ENCODE measurements around the gene UNC79.
A peak's percentile ranks its signal among the peaks of the same experiment; 100 is the strongest.

UNC79 gene

GRCh38 chr14:93713726-93714405, 283.1 kb downstream of the UNC79 start:
- peak; percentile 19 for DNase-seq (ENCODE audit: low spot score)
- TF ChIP-seq, protein P1, sequence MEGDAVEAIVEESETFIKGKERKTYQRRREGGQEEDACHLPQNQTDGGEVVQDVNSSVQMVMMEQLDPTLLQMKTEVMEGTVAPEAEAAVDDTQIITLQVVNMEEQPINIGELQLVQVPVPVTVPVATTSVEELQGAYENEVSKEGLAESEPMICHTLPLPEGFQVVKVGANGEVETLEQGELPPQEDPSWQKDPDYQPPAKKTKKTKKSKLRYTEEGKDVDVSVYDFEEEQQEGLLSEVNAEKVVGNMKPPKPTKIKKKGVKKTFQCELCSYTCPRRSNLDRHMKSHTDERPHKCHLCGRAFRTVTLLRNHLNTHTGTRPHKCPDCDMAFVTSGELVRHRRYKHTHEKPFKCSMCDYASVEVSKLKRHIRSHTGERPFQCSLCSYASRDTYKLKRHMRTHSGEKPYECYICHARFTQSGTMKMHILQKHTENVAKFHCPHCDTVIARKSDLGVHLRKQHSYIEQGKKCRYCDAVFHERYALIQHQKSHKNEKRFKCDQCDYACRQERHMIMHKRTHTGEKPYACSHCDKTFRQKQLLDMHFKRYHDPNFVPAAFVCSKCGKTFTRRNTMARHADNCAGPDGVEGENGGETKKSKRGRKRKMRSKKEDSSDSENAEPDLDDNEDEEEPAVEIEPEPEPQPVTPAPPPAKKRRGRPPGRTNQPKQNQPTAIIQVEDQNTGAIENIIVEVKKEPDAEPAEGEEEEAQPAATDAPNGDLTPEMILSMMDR (IDR thresholded peaks at IDR 0.05; ENCODE audit: borderline replicate concordance, control extremely low read depth, extremely low read depth, insufficient read depth, missing control alignments) = no peak
- in situ Hi-C loops (cut with MboI; ENCODE audit: low sequenced_read_pairs, unreplicated experiment) = no loop called here

GRCh38 chr14:93714605-93715004, 283.9 kb downstream of the UNC79 start:
- no peak for DNase-seq (ENCODE audit: low spot score)
- TF ChIP-seq, protein P1 (IDR thresholded peaks at IDR 0.05; ENCODE audit: borderline replicate concordance, control extremely low read depth, extremely low read depth, insufficient read depth, missing control alignments) = no peak
- in situ Hi-C loops (cut with MboI; ENCODE audit: low sequenced_read_pairs, unreplicated experiment) = no loop called here

DNA sequence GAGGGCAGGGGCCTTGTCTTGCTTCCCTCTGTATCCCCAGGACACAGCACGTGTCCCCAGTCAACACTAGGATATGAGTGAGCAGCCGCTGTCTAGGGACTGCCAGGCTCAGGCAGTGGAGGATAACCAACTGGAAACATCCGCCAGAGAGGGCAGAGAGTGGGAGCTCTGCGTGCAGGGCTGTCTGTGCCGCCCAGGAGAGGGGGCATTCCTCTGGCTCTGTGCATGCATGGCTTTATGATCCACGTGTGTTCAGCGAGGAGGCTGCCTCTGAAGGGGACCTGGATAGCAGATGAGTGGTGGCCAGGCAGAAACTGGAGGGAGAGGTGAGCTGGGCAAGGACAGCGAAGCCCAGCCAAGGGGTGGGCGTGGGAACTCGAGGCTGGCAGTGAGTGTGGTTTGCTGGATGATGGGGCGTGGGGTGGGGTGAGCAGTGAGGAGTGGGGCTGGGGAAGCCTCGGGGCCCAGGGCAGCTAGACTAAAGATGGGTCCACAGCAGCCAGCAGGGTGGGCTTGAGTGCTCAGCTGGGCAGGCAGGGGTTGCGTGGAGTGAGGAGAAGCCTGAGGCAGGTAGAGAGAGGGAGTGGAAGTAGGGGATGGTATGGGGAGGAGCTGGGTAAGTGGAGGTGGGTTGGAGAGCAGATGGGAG, 284.7 kb downstream of the UNC79 start:
- in situ Hi-C loops (cut with MboI; ENCODE audit: low sequenced_read_pairs, unreplicated experiment) = no loop called here
- DNase-seq (ENCODE audit: low spot score) = peak; percentile 23
- TF ChIP-seq, protein P1 (IDR thresholded peaks at IDR 0.05; ENCODE audit: borderline replicate concordance, control extremely low read depth, extremely low read depth, insufficient read depth, missing control alignments) = no peak

DNA sequence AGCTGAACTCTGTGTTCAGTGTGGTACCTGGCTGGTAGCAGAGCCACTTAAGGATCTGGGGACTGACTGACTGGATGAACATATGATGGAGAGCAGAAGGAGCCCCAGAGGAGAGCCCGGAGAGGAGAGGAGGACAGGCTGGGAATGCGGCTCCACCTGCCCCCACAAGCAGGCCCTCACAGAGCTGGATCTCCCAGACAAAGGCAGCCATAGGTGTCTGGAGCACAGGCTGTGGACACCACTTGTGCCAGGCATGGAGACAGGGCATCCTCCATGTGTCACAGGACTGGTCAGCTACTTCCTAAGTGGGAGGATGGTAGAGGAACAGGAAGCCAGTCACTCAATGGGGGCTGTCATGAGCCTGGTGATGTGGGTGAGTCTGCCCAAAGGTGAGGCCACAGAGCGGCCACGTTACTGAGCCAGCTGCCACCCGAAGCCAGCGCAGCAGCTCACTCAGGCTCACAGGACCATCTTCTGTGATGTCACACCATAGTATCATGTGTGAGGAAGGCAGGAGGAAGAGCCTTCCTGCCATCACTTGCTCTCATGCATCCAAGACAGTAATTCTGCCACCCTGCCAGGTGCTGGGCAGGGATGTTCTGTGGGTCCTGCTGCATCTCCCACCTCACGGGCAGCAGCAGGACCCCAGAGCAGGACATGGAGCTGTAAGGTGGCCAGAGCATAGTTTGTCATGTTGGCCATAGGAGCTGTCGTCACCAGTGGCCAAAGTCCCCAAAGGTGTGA, 285.4 kb downstream of the UNC79 start:
- in situ Hi-C loops (cut with MboI; ENCODE audit: low sequenced_read_pairs, unreplicated experiment) = no loop called here
- DNase-seq (ENCODE audit: low spot score) = peak; percentile 29

DNA sequence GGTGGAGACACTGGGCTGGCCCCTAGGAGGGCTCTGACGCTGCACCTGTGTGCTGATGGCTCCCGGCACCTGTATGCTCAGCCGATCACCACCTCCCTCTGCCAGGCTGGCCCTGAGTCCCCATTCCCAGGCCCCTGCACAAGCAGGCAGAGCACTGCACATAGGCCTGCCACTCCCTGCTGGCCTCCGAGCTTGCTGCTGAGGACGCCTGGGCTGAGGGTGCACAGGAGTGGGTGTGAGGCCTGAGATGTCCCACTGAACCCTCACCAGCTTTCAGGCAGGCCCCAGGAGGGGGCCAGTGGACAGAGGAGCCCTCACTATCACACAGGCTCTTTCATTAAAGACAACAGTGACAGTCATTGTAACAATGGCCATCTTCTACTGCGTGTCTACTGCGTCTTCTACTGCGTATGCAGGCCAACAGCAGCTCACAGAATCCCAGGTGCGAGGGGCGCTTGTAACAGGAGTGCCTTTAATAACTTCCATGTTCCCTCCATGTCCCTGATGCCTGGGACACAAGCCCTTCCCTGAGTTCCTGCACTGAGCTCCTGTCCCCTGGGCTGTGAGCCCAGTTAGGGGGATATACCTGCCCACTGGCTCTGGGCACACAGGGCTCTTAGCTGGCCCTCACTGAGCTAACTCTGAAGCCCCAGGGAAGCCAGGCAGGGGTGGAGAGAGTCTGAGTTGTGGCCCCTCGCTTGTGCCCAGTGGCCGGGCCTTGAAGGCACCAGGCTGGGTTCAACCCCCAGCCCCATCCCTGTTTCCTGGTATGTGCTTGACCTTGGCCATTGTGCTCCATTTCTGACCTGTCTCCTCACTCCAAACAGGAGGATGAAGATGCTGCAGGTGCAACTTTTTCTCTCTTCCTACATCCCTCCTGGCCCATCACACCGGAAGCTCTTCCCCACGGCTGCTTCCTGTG, 286.3 kb downstream of the UNC79 start:
- TF ChIP-seq, protein P1 (IDR thresholded peaks at IDR 0.05; ENCODE audit: borderline replicate concordance, control extremely low read depth, extremely low read depth, insufficient read depth, missing control alignments) = no peak
- DNase-seq (ENCODE audit: low spot score) = peak; percentile 24
- in situ Hi-C loops (cut with MboI; ENCODE audit: low sequenced_read_pairs, unreplicated experiment) = no loop called here

More for the DNA sequence above, 285.4 kb downstream of the UNC79 start:
- TF ChIP-seq, protein P1 (IDR thresholded peaks at IDR 0.05; ENCODE audit: borderline replicate concordance, control extremely low read depth, extremely low read depth, insufficient read depth, missing control alignments) = no peak
